Gastroesophageal sphincter (tissue), 3 donors: Measurements from ENCODE around the gene CCDC51.

ENCODE experiments used
- POLR2A ChIP-seq, 2 donors: fragments of 450-650 bp; IDR thresholded peaks; one replicate each; pipeline ENCODE4 v1.6.1; 2017; ENCODE audit warnings: antibody characterized with exemption in 2 of 2, mild to moderate bottlenecking in 2 of 2, moderate library complexity in 1 of 2
- POLR2AphosphoS5 ChIP-seq: sonication (generic); formaldehyde crosslinking; IDR thresholded peaks from one replicate; pipeline ENCODE4 v1.6.1; 2017; ENCODE audit warnings: antibody characterized with exemption
- TF ChIP-seq, protein P1 (sequence below), 4 experiments: fragments of 200-600 bp in 2 of 4; fragments of 450-650 bp in 2 of 4; sonication (generic) in 1 of 4; IDR thresholded peaks; one replicate each; pipeline ENCODE4 v1.5.1; 2017 to 2019; ENCODE audit warnings: antibody characterized with exemption in 4 of 4, mild to moderate bottlenecking in 2 of 4, moderate library complexity in 2 of 4

GRCh38 chr3:48445277-48445882, 5.5 kb upstream of the CCDC51 start:
- TF ChIP-seq, protein P1, sequence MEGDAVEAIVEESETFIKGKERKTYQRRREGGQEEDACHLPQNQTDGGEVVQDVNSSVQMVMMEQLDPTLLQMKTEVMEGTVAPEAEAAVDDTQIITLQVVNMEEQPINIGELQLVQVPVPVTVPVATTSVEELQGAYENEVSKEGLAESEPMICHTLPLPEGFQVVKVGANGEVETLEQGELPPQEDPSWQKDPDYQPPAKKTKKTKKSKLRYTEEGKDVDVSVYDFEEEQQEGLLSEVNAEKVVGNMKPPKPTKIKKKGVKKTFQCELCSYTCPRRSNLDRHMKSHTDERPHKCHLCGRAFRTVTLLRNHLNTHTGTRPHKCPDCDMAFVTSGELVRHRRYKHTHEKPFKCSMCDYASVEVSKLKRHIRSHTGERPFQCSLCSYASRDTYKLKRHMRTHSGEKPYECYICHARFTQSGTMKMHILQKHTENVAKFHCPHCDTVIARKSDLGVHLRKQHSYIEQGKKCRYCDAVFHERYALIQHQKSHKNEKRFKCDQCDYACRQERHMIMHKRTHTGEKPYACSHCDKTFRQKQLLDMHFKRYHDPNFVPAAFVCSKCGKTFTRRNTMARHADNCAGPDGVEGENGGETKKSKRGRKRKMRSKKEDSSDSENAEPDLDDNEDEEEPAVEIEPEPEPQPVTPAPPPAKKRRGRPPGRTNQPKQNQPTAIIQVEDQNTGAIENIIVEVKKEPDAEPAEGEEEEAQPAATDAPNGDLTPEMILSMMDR (IDR thresholded peaks at IDR 0.05): no peak
- TF ChIP-seq POLR2AphosphoS5 (no peak), POLR2A (IDR thresholded peaks at IDR 0.05) (no peak)
